ENCODE measurements around the gene FAM171A2.
A peak's percentile ranks its signal among the peaks of the same experiment; 100 is the strongest.
"Not testable (repeated sequence)": the region's sequence is repeated elsewhere in the genome, so short reads cannot be mapped to it uniquely, and the experiment has no call there.

Gene FAM171A2

DNA sequence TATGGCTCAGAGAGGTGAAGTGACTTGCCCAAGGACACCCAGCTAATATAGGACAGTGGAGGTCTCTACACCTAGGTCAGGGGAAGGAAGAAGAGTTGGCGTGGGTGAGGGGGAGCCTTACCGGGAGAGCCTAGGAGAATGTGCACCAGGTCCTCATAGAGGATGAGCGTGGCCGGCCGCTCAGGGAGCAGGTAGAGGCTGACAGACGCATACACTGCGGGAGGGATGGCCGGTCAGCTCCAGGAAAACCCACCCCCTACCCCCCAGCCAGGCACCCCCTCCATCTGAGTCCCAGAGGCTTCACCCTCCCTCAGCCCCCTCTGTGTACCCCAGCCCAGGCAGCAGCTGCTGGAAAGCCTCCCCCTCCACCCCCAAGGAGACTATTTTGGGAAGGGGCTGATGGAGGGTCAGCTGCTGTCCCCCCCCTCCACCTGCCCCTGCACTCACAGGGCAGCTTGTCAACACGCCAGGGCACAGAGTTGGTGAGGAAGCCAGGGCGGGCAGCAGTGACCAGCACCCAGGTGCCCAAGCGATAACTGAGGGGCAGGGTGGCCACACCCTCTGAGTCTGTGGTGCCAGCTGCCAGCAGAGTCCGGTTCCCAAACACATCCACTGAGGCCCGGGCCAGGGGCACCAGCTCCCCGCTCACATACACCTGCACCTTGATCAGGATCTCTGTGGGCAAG, 4.1 kb downstream of the FAM171A2 start:
- DNase-seq: no peak

DNA sequence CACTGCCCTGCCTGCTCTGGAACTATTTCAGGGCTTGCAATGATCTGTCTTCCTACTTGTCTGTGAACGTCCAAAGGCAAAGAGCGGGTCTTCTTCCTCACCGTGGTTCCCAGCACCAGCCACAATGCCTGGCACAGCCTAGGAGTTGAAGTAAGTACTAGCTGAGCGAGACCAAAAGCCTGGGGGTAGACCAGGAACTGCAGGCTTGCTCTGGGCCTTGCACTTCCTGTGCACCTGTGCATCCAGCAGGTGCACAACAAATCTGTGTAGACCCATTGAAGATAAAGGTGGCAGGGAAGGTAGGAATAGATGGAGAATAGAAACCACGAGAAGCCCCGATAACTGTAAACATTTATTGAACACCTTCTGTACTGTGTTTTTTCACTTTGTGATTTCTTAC, 4.6 kb downstream of the FAM171A2 start:
- no peak for DNase-seq

DNA sequence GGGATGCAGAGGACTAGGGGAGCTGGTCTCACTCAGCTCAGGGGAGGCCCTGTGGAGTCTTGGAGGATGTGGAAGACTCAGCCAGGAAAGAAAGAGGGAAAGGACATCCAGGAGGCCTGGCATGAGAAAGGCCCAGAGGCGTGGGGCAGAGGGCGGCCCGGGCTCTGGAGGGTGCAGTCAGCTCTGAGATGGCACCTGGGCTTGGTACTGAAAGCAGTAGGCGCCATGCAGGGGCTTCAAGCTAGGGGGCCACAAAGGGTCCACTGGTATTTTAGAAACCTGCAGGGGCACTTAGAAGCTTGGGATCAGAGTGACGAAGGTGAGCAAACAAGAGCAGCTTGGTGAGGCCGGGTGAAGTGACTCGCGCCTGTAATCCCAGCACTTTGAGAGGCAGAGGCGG, 5.6 kb downstream of the FAM171A2 start:
- DNase-seq: no peak

DNA sequence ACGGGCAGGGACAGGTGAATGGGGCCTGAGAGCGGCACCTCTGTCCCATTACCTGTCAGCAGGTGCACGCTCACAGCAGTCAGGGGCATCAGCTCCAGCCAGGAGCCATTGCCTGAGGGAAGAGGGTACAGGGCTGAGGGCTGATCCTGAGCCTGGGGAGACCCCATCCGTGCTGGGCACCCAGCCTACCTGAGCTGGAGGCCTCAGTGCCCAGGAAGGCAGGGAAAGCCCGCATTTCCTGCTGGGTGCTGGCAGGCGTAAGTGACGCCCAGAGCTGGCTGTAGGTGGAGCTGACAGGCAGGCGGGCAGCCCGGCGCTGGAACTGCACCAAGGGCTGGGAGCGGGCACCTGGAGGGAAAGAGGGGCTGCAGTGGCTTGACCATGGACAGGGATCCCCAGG, 7.4 kb downstream of the FAM171A2 start:
- no peak for DNase-seq

DNA sequence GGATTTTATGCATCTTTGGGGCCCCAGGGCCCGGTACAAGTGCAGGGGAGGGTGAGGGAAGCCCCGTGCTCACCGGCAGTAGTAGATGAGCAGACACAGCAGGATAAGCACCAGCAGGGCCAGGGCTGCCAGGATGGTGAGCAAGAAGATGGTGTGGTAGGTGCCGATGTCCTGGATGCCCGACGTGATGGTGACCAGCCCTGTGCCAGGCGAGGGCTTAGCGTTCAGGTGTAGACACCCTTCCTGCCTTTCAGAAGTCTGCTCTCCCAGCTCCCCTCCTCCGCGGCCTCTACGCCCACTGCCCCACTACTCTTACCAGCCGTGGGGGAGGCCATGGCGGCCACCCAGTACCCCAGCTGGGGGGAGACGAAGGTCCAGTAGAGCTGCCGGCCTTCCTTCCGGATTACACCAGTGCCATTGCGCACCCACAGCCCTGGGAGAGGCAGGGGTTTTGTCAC, 8.0 kb downstream of the FAM171A2 start:
- no peak for DNase-seq

DNA sequence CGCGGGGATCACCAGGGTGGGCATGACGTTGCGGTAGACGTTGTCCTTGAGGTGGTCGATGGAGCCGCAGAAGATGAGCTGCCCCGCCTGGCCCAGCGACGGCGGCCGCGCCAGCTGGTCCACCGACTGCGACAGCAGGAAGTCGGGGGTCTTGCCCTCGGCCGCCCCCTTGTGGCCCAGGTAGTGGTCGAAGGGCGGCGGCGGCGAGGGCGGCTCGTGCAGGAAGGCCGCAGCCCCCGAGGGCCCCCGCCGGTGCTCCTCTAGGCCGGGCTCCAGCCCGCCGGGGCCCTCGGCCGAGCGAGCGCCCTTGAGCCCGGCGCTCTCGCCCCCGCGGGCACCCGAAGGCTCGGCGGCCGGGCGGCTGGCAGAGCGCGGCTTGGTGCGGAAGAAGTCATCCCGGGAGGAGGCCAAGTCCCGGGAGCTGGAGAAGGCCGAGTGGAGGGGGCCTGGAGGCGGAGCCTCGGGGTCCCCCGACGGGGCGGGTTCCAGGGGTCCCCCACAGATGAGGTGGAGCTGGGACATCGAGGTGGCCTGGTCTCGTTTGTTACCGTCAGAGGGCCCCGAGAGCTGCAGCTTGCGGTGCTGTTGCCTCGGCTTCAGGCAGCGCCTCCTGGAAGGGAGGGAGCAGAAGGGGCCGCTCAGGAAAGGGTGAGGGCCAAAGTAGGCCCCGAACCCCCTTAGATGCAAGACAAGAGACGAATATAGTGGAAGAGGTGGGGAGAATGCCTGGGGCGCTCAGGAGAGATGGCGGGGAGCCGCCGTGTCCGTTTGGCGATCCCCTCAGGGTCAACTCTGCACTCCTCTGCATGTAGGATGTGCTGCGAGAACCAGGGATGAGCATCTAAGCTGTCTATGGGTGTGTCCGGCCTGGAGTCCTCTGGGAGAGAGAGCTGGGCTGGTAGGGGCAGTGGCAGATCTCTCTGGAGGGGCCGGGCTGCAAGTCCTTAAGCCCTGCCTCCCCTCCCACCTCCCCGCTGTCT, 8.8 kb downstream of the FAM171A2 start:
- no peak for DNase-seq

DNA sequence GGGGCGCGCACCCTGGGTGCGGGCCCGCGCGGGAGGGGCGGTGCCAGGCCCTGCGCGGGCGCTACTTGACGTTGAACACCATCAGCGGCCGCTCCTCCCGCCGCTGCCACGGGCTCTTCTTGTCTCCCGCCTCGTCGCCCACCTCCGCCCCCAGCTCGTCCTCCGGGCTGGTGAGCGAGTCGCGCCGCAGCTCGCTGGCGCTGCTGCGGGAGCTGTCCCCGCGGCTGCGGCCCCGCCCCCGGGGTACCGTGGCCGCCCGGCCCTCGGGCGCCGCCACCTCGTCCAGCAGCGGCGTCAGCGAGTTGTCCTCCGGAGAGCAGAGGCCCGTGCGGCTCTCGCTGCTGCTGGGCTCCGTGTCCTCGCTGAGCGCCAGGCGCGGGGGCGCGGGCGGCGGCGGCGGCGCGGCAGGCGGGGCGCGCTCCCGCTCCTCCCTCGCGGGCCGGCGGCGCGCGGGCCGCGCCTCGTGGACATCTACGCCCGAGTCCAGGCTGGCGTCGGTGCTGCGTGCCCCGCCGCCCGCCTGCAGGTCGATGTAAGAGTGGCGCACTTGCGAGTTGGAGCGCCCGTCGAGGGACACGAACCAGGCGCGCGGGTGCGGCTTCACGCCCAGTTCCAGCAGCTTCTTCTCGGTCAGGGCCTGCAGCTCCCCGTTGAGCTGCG, 9.9 kb downstream of the FAM171A2 start:
- DNase-seq: no peak

DNA sequence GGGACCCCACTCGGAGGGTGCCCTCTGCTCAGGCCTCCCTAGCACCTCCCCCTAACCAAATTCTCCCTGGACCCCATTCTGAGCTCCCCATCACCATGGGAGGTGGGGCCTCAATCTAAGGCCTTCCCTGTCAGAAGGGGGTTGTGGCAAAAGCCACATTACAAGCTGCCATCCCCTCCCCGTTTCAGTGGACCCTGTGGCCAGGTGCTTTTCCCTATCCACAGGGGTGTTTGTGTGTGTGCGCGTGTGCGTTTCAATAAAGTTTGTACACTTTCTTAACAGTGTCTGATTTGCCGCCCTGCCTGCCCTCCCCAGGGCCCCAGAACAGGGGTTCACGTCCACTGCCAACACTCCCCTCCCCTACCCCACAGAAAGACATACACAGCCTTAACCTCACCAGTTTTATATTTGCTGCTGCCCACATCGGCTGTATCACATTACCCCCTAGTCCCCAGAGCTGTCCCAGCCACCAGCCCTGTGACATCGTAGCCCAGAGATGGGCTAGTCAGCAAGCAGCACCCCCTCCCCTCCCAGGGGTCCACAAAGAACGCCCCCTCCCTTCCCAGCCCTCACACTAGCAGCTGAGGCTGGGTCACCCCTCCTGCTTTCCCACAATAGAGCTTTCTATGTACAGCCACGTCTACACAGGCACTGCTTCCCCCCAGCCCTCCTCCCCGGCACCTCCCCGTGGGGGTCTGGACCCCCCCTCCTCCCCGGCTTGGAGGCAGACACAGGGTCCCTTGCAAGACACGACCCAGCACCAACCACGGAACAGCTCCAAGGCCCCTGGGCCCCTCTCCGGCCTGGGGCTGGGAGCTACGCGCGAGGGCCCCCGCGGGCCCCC, 10.6 kb downstream of the FAM171A2 start:
- no peak for DNase-seq

DNA sequence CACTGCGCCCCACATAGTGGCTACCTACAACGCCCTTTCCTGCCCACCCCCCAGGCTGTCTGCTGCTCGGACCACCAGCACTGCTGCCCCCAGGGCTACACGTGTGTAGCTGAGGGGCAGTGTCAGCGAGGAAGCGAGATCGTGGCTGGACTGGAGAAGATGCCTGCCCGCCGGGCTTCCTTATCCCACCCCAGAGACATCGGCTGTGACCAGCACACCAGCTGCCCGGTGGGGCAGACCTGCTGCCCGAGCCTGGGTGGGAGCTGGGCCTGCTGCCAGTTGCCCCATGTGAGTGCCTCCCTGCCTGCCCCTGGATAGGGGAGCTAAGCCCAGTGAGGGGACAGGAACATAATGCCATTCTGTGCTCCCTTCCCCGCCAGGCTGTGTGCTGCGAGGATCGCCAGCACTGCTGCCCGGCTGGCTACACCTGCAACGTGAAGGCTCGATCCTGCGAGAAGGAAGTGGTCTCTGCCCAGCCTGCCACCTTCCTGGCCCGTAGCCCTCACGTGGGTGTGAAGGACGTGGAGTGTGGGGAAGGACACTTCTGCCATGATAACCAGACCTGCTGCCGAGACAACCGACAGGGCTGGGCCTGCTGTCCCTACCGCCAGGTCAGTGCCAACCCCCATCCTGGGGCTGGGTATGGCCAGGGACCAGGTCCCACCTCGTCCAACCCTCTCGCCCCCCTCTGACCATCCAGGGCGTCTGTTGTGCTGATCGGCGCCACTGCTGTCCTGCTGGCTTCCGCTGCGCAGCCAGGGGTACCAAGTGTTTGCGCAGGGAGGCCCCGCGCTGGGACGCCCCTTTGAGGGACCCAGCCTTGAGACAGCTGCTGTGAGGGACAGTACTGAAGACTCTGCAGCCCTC, 11.5 kb downstream of the FAM171A2 start:
- DNase-seq: no peak

DNA sequence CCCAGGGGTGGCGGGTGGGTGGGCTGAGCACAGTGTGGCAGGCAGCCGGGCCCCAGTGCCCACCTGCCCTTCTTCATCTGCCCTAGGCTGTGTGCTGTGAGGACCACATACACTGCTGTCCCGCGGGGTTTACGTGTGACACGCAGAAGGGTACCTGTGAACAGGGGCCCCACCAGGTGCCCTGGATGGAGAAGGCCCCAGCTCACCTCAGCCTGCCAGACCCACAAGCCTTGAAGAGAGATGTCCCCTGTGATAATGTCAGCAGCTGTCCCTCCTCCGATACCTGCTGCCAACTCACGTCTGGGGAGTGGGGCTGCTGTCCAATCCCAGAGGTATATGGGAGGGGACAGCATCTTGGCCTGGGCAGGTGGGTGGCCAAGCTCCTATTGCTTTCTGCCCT, 12.2 kb downstream of the FAM171A2 start:
- DNase-seq: no peak

DNA sequence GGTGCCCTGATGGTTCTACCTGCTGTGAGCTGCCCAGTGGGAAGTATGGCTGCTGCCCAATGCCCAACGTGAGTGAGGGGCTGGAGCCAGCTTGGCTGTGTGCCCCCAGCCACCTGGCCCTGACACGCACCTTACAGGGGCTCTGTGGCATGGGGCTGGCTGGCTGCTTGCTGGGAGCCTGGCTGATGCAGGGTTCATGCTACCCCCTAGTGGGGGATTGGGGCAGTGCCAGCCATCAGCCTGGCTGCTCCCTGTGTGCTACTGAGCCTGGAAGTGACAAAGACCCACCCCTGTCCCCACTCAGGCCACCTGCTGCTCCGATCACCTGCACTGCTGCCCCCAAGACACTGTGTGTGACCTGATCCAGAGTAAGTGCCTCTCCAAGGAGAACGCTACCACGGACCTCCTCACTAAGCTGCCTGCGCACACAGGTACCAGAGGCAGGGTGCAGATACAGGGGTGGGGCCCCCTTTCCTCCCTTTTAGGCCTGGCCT, 12.9 kb downstream of the FAM171A2 start:
- no peak for DNase-seq

DNA sequence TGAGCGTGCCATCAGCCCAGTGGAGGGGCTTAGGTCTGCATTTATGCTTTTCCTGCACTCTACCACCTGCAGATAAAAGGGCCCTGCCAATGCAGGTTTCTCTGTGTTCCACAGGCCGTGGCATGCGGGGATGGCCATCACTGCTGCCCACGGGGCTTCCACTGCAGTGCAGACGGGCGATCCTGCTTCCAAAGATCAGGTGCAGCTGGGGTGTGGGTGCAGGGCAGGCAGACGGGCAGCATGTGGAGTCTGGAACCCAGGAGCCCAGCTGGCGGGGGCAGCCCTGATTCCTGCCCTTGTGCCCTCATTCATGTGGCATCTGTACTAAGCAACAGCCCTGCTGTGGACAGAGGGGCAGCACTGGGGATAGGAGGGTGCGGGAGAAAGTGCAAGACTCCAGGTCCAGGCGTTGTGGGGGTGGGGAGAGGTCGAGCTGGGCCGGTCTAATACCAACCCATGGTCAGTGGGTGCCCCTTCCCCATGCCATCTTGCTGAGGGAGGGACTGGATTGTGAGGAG, 14.0 kb downstream of the FAM171A2 start:
- DNase-seq: no peak

DNA sequence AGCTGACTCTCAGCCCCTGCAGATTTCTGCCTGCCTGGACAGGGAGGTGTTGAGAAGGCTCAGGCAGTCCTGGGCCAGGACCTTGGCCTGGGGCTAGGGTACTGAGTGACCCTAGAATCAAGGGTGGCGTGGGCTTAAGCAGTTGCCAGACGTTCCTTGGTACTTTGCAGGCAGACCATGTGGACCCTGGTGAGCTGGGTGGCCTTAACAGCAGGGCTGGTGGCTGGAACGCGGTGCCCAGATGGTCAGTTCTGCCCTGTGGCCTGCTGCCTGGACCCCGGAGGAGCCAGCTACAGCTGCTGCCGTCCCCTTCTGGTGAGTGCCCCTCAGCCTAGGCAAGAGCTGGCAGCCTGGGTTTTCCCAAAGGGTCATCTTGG, 14.7 kb downstream of the FAM171A2 start:
- no peak for DNase-seq

DNA sequence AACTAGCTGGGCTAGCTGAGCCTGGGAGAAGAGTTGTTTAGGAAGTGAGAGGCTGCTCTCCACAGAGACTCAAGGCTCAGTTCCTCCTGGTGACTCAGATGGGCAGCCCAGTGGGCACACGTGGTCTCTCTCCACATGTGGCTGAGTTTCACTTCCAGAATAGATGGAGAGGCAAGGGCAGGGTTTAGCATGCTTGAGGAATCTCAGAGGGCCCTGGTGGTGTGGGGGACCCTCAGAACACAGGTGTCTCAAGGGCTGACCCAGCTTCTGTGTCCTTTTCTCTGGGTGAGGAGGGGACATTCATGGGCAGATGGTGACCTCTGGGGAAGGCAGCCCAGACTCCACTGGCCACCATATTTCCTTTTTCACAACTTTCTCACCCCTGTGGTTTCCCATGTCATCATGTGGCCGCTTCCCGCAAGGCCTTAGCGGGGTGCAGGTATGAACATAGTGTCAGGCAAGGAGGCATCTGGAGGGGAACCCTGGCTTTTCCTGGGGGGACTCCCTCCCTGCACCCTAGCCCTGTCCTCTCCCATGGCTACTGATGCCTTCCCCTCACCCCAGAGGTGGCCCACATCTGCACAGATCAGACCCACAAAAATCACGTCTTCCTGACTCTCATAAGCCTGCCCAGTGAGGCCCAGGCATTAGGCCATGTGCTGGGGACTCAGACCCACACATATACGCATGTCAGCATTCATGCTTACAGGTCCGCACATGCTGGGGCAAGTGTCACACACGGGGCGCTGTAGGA, 15.2 kb downstream of the FAM171A2 start:
- DNase-seq: no peak

DNA sequence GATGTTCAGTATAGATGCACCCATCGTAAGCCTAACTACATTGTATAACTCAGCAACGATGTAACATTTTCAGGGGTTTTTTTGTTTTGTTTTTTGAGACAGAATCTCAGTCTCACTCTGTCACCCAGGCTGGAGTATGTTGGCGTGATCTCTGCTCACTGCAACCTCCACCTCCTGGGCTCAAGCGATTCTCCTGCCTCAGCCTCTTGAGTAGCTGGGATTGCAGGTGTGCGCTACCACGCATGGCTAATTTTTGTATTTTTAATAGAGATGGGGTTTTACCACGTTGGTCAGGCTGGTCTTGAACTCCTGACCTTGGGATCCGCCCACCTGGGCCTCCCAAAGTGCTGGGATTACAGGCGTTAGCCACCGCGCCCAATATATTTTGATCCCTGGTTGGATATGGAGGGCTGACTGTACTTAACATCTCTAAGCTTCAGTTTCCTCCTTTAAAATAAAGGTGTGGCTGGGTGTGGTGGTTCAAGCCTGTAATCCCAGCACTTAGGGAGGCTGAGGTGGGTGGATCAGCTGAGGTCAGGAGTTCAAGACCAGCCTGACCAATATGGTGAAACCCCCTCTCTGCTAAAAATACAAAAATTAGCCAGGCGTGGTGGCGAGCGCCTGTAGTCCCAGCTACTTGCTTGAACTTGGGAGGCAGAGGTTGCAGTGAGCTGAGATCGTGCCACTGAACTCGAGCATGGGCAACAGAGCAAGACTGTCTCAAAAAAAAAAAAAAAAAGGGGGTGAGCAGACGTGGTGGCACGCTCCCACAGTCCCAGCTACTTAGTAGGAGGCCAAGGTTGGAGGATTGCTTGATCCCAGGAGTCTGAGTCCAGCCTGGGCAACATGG, 16.2 kb downstream of the FAM171A2 start:
- DNase-seq: not testable (repeated sequence)

DNA sequence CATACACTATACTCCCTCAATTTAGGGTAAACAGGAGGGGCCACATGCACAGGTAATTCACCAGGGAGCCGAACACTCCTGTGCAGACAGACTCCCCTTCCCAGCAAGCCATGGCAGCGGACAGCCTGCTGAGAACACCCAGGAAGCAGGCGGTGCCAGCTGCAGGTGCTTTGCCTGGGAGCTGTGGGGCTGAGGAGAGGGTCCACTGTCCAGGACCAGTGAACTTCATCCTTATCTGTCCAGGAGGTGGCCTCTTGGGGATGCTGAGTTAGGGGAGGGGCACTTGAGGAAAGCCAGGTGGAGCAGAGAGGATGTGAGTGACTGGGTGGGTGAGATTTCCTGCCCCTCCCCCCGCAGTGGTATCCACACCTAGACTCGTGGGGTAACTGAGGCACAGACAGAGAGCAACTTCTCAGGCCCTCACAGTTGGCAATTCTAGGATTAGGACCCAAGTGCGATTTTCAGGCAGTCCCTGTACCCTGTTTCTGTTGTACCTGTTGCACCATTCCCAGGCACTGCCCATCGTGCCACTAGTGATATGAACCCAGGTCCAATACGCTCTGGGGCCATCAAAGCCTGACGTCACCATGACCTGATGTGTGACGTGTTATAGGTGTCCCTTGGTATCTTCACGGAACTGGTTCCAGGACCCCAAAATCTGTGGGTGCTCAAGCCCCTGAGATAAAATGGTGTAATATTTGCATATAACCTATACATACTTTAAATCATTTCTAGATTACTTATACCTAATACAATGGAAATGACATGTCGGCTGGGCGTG, 17.4 kb downstream of the FAM171A2 start:
- DNase-seq: no peak

DNA sequence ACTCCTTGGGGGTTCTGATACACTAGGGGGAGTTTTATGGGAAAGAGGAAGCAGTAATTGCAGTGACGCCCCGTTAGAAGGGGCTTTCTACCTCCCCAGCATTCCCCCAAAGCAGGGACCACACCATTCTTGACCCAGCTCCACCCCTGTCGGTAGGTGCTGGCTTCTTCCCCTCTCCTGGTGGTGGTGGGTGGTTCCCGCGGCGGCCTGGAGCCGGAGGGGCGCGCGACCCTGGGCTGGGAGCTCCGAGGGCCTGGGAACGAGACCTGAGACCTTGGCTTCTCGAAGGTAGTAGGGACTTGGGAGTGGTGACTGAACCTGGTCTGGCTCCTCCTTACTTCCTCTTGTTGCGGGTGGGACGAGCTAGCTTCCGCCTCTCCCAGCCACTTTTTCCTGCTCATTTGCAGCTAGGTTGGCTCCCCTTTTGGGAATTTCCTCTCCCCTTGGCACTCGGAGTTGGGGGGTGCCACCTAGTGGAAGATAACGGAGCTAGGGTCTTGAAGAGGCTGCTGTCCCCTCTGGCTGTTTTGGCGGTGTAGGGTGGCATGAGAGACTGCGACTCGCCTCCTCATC, 18.1 kb downstream of the FAM171A2 start:
- peak; percentile 33 for DNase-seq

DNA sequence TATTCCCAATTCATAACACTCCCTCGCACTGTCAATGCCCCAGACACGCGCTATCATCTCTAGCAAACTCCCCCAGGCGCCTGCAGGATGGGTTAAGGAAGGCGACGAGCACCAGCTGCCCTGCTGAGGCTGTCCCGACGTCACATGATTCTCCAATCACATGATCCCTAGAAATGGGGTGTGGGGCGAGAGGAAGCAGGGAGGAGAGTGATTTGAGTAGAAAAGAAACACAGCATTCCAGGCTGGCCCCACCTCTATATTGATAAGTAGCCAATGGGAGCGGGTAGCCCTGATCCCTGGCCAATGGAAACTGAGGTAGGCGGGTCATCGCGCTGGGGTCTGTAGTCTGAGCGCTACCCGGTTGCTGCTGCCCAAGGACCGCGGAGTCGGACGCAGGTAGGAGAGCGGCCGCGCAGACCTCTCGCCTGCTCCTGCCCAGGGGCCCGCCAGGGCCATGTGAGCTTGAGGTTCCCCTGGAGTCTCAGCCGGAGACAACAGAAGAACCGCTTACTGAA, 18.7 kb downstream of the FAM171A2 start, which contains the start of gene GRN:
Gene GRN (plus strand): TSS at position 364 of the 515 bp plus-strand sequence. CDS start 3,863 bp downstream, outside the sequence.
- DNase-seq: peak; percentile 97
